ENCODE data around the gene WASF2.
"Not testable (repeated sequence)": the region's sequence is repeated elsewhere in the genome, so short reads cannot be mapped to it uniquely, and the experiment has no call there.

WASF2 gene

DNA sequence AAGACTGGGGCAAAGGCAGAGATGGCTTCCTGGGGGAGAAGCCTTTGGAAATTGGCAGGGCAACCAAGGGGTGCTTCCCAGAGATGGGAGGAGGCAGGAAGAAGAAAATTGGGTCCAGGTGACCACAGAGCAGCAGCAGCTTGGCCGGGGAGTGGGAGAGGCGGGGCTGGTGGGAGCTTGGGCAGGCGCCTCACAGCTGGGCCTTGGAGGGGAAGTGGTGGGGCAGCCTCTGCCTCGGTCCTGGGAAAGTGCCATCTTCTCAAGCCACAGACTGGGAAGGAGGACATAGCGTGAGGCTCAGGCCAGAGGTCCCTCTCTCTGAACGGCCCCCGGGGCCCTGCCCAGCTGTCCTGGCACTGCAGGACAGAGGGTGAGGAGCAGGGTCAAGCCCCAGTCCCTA, 24.0 kb upstream of the WASF2 start:
- Mint-ChIP-seq H3K27ac (no peak overlapping the region), H3K4me1 (ENCODE audit: low read depth) (peaks cover 11% of the 10 kb centered on the region), H3K27me3 (ENCODE audit: low read depth) (no peaks in the 10 kb centered on the region), H3K36me3 (ENCODE audit: low read depth) (no peaks in the 10 kb centered on the region), H3K4me3 (no peak overlapping the region), H3K9me3 (no peaks in the 10 kb centered on the region)

DNA sequence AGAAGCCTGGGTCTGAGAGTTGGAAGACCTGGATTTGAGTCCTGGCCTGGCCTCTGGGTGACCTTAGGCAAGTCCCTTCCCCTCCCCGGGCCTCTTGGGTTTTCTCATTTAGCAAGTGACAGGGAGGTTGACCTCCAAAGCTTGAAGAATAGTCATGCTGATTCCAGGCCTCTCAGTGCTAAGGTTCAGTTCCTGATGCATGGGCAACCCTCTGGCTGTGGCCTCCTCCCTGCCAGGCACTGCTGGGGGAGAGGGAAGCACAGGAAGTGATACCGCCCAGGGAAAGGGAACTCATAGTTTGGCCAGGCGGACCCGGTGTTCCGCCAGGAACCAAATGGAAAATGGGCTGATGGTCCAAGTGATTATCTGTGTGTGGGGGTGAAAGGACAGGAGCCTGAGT, 23.6 kb upstream of the WASF2 start:
- Mint-ChIP-seq H3K4me3 (no peak overlapping the region), H3K9me3 (no peaks in the 10 kb centered on the region), H3K36me3 (ENCODE audit: low read depth) (no peaks in the 10 kb centered on the region), H3K27me3 (ENCODE audit: low read depth) (no peaks in the 10 kb centered on the region), H3K4me1 (ENCODE audit: low read depth) (peaks cover 8% of the 10 kb centered on the region), H3K27ac (no peak overlapping the region)

DNA sequence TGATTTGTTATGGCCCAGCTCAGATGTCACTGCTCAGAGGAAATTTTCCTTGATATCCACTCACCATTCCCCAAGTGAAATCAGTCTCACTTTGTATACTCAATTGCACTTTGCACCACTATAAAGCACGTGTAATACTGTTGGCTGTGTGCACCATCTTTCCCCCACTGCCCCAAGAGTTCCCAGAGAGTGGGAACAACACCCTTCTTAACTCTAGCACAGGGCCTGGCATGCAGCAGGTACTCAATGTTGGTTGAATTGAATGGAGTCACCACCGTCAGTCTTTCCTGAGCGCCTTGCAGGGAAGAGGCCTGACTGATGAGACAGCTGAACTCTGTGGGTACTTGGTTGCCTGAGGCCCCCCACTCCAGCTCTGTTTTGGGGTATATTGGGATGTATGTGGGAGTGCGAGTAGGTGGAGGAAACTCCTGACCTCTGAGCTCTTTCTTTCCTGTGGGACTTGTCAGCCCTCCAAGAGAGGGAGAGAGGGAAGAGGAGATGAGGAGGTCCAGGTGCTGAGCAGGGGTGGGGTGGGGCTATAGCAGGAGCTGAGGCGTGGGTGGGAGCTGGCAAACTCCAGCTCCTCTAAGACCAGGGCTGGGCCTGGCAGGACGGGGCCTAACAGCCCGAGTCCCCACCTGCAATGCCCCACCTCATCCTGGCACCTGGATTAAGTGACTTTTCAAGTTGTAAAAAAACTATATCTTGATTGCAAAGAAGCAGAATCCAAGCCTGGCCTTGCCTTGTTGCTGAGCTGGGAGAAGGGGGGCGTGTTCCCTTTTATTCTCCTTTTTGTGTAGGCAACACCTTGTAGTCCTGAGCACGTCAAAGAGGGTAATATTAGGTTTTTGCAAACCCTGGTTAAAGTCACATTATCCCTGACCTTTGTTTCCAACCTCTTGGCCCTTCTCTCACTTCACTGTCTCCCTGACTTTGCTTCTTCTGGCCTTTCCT, 19.4 kb upstream of the WASF2 start:
- H3K27ac Mint-ChIP-seq, result no peak overlapping the region
- H3K36me3 Mint-ChIP-seq (ENCODE audit: low read depth), result no peaks in the 10 kb centered on the region
- no peaks in the 10 kb centered on the region for H3K9me3 Mint-ChIP-seq
- peaks cover 1% of the 10 kb centered on the region for H3K4me1 Mint-ChIP-seq (ENCODE audit: low read depth)
- no peak overlapping the region for H3K4me3 Mint-ChIP-seq
- H3K27me3 Mint-ChIP-seq (ENCODE audit: low read depth), result no peaks in the 10 kb centered on the region

DNA sequence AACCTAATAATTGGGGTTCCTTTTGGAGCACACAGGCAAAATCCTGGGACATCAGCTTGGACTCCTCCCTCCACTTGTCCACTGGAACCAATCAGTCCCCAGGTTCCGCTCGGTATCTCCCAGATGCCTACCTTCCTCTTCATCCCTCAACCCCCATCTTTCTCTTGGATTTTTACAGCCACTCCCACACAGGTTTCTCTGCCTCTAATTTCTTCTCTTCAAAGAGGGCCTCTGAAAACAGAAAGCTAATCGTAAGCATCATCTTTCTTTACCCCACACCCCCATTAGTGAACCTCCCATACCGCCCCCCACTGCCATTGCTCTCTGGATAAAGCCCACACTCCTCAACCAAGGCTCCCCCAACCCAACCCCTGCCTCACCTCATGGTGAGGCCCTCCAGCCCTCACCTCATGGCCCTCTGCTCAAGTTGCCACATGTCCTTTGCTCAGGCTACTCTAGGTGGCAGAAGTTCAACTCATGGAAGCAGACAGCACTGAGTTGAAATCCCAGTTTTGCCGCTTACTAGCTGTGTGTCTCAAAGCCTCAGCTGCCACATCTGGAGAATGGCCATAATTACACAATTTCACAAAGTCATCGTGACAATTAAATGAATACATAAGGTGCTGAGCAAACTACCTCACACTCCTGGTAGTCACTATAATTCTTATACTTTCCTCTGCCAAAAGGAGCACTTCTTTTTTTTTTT, 18.1 kb upstream of the WASF2 start:
- no peaks in the 10 kb centered on the region for H3K36me3 Mint-ChIP-seq (ENCODE audit: low read depth)
- no peak overlapping the region for H3K4me3 Mint-ChIP-seq
- no peak overlapping the region for H3K27ac Mint-ChIP-seq
- no peaks in the 10 kb centered on the region for H3K9me3 Mint-ChIP-seq
- H3K4me1 Mint-ChIP-seq (ENCODE audit: low read depth), result peaks cover 1% of the 10 kb centered on the region
- no peaks in the 10 kb centered on the region for H3K27me3 Mint-ChIP-seq (ENCODE audit: low read depth)

DNA sequence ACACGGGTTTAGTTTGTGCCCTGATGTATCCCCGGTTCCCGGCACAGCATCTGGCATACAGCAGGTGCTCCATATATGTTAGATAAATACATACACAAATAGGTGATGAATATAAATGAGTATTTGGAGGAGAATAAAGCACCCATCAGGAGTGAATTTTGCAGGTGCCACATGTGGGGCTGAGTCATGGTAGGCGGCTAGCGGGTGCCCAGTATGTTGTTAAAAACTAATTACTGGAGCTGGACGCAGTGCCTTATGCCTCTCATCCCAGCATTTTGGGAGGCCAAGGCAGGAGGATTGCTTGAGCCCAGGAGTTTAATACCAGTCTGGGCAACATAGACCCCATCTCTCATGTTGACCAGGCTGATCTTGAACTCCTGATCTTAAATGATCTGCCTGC, 16.7 kb upstream of the WASF2 start:
- Mint-ChIP-seq H3K4me1 (ENCODE audit: low read depth) (peaks cover 1% of the 10 kb centered on the region), H3K27ac (no peak overlapping the region), H3K36me3 (ENCODE audit: low read depth) (no peaks in the 10 kb centered on the region), H3K4me3 (no peak overlapping the region), H3K27me3 (ENCODE audit: low read depth) (no peaks in the 10 kb centered on the region), H3K9me3 (no peaks in the 10 kb centered on the region)

- Mint-ChIP-seq H3K27me3 (ENCODE audit: low read depth) (no peaks in the 10 kb centered on the region), H3K9me3 (no peaks in the 10 kb centered on the region), H3K4me1 (ENCODE audit: low read depth) (peaks cover 1% of the 10 kb centered on the region), H3K36me3 (ENCODE audit: low read depth) (no peaks in the 10 kb centered on the region), H3K27ac (no peak overlapping the region), H3K4me3 (no peak overlapping the region)
Observed at GRCh38 chr1:27505420-27505680, 15.4 kb upstream of the WASF2 start.

- Mint-ChIP-seq H3K4me3 (no peak overlapping the region), H3K36me3 (ENCODE audit: low read depth) (no peaks in the 10 kb centered on the region), H3K9me3 (no peaks in the 10 kb centered on the region), H3K27me3 (ENCODE audit: low read depth) (no peaks in the 10 kb centered on the region), H3K4me1 (ENCODE audit: low read depth) (peaks cover 1% of the 10 kb centered on the region), H3K27ac (no peak overlapping the region)
Observed at GRCh38 chr1:27504588-27505419, 14.8 kb upstream of the WASF2 start.

- Mint-ChIP-seq H3K27ac (no peak overlapping the region), H3K9me3 (no peaks in the 10 kb centered on the region), H3K27me3 (ENCODE audit: low read depth) (peaks cover 3% of the 10 kb centered on the region), H3K36me3 (ENCODE audit: low read depth) (no peaks in the 10 kb centered on the region), H3K4me1 (ENCODE audit: low read depth) (peaks cover 1% of the 10 kb centered on the region), H3K4me3 (no peak overlapping the region)
Observed at GRCh38 chr1:27503844-27504587, 14.0 kb upstream of the WASF2 start.

GRCh38 chr1:27503033-27503432, 13.1 kb upstream of the WASF2 start:
- no peaks in the 10 kb centered on the region for H3K9me3 Mint-ChIP-seq
- no peaks in the 10 kb centered on the region for H3K36me3 Mint-ChIP-seq (ENCODE audit: low read depth)
- peaks cover 6% of the 10 kb centered on the region for H3K27me3 Mint-ChIP-seq (ENCODE audit: low read depth)
- H3K27ac Mint-ChIP-seq, result no peak overlapping the region
- peaks cover 1% of the 10 kb centered on the region for H3K4me1 Mint-ChIP-seq (ENCODE audit: low read depth)
- no peak overlapping the region for H3K4me3 Mint-ChIP-seq

DNA sequence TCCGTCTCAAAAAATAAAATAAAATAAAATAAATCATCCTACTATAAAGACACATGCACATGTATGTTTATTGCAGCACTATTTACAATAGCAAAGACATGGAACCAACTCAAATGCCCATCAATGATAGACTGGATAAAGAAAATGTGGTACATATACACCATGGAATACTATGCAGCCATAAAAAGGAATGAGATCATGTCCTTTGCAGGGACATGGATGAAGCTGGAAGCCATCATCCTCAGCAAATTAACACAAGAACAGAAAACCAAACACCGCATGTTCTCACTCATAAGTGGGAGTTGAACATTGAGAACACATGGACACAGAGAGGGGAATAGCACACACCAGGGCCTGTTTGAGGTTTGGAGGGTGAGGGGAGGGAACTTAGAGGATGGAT, 11.2 kb upstream of the WASF2 start:
- not testable (repeated sequence) for H3K36me3 Mint-ChIP-seq (ENCODE audit: low read depth); H3K9me3 Mint-ChIP-seq; H3K27me3 Mint-ChIP-seq (ENCODE audit: low read depth); H3K27ac Mint-ChIP-seq; H3K4me3 Mint-ChIP-seq; H3K4me1 Mint-ChIP-seq (ENCODE audit: low read depth)

DNA sequence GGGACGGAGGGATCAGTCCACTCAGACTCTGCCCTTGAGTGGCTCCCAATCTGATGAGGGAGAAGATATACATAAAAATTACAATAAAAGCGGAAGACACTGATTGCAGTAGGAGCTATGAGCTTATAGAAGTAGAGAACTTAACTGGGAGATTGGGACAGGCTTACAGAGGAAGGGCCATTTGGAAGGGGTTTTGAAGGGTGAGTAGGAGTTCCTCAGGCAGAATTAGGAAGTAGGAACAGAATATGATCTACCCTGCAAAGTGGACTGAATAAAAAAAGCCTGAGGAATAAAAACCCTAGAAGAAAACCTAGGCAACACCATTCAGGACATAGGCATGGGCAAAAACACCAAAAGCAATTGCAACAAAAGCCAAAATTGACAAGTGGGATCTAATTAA, 9.2 kb upstream of the WASF2 start:
- Mint-ChIP-seq H3K4me1 (ENCODE audit: low read depth) (no peaks in the 10 kb centered on the region), H3K36me3 (ENCODE audit: low read depth) (no peaks in the 10 kb centered on the region), H3K4me3 (no peak overlapping the region), H3K27me3 (ENCODE audit: low read depth) (peaks cover 6% of the 10 kb centered on the region), H3K27ac (no peak overlapping the region), H3K9me3 (no peaks in the 10 kb centered on the region)

DNA sequence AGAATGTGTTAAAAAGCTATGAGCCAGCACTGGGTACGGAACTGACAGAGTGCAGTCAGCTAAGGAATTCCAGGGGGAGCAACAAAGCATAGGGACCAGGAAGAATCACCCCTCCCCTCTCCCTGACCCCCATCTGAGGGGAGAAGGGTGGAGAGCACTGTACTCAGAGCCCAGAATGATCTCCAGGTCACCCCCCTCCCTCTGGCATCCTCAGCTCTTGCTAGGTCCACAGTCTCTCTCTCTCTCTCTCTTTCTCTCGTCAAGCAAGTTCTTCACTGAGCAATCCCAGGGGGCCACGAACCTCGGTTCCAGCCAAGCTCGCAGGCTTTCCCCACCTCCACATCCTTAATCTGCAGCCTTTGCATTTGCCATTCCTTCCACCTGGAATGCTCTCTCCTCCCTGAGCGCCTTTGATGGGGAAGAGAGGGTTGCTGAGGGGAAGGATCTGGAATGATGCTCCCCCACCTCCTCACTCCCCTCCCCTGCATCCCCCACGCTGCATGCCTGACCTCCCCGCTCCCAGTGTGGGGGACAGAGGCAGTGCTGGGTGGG, 6.7 kb upstream of the WASF2 start:
- Mint-ChIP-seq H3K4me1 (ENCODE audit: low read depth) (peaks cover 5% of the 10 kb centered on the region), H3K36me3 (ENCODE audit: low read depth) (no peaks in the 10 kb centered on the region), H3K9me3 (no peaks in the 10 kb centered on the region), H3K27me3 (ENCODE audit: low read depth) (peaks cover 6% of the 10 kb centered on the region), H3K4me3 (no peak overlapping the region), H3K27ac (no peak overlapping the region)

GRCh38 chr1:27492796-27493195, 2.8 kb upstream of the WASF2 start:
- no peaks in the 10 kb centered on the region for H3K9me3 Mint-ChIP-seq
- peaks cover 8% of the 10 kb centered on the region for H3K36me3 Mint-ChIP-seq (ENCODE audit: low read depth)
- H3K4me1 Mint-ChIP-seq (ENCODE audit: low read depth), result peaks cover 23% of the 10 kb centered on the region
- no peak overlapping the region for H3K27ac Mint-ChIP-seq
- no peak overlapping the region for H3K4me3 Mint-ChIP-seq
- no peaks in the 10 kb centered on the region for H3K27me3 Mint-ChIP-seq (ENCODE audit: low read depth)
